HG03139 (cell line): ENCODE results near the gene RAB17.

ENCODE experiments used
- ATAC-seq: cut with Tn5 transposase; IDR thresholded peaks from one replicate; pipeline ENCODE4 v1.9.1; 2021; ENCODE audit not compliant: unreplicated experiment

RAB17 gene

DNA sequence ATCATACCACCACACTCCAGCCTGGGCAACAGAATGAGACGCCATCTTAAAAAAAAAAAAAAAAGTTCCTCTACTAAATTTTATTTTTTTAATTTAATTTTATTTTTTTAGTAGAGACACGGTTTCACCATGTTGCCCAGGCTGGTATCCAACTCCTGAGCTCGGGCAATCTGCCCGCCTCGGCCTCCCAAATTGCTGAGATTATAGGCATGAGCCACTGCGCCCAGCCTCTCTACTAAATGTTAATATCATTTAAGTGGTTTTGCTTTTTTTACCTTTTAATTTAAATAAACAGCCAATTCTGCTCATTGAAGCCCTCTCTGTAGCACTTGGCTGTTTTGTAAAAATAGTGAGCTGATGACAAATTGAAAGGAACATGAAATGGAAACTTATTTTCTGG is 9.2 kb downstream of the RAB17 start:
- no peak for ATAC-seq

DNA sequence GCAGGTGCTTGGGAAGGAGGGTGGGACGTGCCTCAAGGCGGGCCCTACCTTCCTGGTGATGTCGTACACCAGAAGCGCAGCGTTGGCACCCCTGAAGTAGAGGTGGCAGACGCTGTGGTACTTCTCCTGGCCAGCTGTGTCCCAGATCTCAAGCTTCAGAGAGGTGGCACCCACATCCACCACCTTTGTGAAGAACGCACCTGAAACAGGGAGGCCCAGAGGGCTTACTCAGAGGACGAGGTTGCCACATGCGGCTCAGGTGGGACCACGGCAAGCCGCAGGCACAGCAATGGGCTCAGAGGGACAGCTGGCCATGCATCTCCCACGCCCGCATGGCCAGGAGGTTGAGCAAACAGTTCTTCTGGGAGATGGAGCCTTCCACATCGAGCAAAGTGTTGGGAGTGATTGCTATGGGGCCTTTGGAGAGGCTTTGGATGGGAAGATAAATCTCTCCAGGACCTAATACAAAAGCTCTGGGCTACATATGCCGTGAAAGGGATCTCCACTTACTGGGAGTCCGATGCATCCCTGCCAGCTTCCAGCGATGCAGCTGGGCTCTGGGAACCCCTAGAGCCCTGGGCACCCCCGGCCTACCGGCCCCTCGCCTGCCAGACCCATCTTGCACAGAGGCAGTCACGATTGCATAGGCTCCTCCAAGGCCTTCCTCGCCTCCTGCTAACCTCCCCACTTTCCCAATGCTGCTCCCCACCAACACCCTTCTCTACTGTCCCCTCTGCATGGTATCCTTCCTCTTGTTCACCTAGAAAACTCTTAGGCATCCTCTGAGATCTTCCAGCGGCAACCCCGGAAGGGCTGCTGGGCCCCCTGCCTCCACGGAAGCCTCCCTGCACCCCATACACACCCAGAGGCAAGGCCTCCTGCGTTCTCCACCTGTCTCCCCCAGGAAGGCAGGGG is 12.3 kb downstream of the RAB17 start:
- ATAC-seq = no peak

DNA sequence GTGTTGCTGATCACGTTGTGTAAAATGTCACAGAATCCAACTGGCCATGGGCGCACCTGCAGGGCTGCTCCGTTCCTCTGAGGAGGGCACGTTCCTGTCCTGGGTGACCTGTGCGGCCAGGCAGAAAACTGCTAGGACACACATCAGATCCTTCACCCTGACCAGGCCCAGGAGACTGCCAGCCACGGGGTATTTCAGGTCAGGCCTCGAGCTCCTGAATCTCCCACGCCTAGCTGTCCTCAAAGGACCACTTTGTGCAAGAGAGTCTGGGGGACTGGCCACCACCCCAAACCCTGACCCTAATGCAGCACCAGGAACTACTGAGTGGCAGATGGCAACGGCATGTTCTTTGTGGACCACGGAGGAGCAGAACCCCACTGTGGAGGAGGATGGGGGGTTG is 13.1 kb downstream of the RAB17 start:
- no peak for ATAC-seq

DNA sequence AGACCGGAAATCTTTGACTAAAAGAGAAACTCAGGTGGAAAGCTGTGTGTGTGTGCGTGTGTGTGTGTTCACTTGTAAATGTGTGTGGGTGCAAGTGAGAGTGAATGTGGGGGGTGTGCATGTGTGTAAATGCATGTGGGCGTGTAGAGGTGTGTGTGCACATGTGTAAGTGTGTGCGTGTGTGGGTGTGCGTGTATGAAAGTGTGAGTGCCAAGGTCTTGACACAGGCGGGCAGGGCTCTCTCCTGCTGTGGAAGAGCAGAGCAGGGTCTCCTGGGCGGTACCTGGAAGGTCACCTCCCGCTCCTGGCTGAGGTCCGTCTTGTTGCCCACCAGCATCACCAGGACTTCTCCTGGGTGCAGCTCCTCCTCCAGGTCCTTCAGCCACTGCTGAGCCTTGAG is 13.6 kb downstream of the RAB17 start:
- ATAC-seq = no peak

DNA sequence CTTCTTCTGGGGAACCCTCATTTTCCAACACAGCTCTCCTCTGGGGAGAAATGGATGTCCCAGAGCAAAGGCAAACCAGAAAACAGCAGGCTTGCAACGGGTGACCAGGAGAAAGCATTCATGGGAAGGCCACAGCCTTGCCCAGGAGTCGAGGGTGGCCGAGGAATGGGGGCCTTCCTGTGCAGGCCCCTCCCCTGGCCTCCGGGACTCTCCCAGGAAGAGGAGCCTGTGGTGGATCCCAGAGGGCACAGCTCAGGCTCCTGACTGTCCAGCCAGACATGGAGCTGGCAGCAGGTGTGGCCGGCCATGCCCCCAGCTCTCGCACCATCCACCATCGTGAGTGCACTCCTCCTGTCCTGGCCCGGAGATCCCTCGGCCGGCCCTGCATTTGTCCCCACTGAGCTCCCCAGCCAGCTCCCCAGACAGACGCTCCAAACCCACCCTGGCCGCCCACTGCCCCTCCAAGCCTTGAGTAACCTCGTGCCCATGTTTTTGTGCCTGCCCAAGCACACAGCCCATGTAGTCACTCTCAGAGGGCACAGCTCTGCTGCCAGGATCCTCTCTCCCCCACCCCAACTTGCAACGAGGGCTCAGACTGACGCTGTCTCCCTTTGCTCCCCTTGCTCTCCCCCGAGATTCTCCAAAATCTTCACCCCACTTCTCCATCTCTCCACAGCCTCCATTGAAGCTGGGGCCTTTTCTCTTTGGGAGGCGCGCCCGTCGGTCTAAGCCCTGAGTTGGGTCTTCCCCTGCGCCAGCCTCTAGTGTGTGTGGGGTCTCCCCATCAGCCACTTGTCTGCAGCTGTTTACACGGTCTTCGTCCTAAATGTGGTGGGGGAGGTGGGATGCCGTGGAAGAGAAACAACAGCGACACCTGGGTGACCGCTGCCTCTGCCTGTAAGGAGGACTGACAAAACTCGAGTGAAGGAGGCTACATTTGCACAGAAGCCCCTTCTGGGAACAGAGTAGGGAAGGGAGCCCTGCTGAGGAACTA is 14.4 kb downstream of the RAB17 start:
- no peak for ATAC-seq

DNA sequence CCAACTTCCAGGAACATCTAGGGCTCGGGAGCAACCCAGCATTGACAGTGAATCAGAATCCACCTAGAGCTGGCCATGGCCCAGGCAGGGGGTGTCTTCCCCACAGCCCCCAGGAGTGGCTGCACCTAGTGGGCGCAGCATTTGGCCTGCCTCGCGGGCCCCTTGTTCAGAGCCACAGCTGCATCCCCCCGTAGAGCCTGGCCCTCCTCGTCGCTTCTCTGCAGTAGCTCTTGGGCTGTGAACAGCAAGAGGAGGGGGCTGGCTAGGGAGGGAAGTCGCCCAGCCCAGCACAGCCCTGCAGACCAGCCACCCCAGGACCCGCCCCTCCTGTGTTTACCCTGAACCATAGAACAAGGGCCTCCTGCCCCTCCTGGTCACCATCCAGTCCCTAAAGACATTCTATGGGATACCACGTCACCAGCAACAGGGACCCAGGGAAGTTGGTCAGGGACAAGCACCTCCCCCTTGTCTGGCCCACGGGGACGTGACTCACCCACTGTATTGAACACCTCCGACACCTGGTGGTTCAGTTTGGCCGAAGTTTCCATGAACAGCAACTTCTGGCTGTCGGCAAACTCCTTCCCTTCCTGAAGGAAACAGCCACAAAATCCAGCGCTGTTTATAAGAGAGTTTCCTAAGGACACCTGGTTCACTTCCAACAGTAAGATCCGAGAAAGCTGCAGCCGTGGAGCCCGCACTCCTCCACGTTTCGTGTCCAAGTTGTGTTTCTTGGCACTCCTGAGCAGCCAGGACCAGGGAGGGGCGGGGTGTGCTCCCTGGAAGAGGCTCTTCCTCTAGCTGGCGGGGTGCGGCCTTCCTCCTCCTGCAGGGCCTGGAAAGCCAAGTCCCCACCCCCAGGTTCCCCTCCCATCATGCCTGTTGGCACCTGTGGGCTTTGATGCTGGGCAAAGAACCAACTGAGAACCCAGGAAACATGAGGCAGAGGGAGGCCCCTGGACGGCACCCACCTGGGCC is 15.4 kb downstream of the RAB17 start:
- no peak for ATAC-seq

DNA sequence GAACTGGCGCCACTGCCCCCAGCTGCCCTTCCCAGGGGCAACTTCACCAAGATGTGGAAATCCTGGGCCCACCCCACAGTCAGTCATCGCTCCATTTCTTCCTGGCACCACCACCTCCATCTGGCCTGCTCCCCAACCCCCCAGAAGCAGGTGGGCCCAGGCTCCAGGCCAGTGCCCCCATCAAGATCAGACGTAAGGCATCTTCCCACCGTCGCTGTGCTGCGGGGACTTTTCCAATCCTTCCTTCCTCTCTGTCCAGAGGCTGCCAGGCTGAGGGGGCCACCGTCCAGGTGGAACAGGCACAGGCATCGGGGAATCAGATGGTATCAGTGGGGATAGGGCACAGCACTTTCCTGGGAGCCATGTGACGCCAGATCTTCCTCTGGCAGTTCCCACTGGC is 16.1 kb downstream of the RAB17 start:
- ATAC-seq = no peak

DNA sequence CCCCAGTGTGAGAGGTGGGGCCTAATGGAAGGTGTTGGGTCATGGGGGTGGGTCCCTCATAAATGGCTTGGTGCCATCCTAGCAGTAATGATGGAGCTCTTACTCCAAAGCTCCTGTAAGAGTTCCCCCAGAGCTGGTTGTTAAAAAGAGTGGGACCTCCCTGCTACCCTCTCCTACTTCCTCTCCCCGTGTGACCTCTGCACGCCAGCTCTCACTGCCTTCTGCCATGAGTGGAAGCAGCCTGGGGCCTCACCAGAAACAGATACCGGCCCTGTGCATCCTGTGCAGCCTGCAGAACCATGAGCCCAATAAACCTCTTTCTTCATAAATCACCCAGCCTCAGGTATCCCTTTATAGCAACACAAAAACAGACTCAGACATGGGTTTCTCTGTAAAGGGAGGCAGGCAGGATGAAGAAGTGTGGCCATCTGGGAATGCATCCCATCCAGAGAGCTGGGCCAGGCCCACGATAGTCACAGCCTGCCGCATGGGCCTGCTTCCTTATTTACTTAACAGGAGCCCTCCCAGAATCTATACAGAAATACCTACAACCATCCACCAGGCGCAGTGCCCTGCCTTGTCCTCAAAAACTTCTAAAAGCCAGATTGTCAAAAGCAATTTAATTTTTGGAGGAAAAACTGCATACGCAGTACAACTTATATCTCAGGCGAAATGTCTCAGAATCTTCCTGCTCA is 16.7 kb downstream of the RAB17 start:
- no peak for ATAC-seq

DNA sequence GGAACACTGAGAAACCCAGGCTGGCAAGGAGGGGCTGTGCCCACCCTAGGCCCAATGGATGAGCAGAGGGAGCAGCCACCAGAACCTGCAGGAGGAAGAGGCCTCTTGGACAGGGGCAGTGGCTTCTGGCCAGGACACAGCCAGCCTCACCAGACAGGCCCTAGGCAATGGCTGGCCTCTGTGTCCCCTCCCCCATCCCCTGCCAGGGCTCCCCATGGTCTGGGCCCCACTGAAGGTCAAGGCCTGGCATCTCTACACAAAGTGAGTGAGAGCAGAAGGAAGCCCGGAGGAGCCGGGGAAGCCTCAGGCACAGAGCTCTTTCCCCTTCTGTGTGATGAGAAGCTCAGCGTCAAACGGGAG is 17.8 kb downstream of the RAB17 start:
- no peak for ATAC-seq

DNA sequence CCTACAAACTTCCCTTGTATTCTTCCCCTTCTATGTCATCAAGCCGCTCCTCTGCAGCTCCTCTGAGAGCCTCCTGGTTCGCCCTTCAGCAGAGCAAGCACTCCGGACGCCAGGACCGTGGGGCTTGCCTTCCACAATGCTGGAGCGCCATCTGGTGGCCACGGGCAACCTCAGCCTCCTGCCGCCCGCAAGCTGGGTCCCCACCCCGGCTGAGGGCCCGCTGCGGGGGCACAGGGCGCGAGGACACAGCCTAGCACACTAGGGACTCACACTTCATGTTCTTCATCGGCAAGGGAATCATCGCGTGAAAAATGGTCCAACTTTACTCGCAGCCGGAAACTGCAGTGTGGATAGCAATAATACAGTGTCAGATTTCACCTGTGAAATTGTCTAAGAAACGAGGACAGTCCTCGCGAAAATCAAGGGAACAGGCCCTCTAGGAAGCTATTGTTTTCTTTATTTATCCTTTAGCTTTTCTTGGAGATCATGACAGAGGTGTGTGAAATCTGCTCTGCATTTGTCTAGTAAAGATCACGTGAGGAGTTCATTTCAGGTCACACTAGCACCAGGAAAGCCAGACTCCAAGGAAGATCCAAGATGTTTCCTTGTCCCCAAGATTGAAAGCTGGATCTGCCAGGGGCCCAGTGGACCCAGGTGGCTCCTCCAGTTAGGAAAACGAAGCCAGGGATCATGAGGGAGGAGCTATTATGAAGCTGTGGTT is 18.4 kb downstream of the RAB17 start:
- ATAC-seq = peak; percentile 80

DNA sequence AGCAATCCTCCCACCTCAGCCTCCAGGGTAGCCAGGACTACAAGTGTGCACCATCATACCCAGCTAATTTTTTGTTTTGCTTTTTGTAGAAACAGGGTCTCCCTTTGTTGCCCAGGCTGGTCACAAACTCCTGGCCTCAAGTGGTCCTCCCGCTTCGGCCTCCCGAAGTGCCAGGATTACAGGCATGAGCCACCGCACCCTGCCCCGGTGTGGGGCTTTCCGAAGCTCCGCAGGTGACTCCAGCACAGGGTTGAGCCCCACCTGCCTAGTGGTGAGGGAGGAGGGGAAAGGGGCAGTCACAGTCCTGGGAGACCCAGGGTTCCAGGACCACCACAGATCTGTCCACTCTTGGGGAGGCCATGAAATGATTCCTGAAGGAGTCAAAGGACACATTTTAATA is 19.0 kb downstream of the RAB17 start:
- no peak for ATAC-seq

DNA sequence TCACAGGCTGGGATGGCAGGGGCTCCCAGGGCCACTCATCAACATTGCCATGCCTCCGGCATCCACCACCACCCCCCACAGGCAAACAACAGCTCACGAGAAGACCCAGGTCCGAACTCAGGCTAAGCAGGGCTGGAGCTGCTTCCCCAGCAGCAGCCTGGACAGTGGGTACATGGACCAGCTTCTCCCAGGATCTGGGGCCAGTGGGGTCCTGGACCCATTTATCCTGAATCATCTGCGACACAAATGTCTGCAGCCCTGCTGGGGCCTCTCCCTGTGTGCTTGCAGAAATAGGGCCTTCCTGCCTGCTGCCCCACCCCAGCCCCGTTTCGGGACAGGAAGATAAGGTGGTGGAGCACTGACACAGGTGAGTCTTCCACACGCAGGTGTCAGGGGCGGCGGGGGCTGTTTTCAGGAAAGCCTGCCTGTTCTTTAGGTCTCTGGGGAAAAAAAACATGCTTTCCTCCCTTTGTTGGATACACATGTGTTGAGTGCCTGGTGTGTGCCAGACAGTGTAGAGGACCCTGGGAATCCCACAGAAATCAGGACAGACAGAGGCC is 19.7 kb downstream of the RAB17 start:
- no peak for ATAC-seq

DNA sequence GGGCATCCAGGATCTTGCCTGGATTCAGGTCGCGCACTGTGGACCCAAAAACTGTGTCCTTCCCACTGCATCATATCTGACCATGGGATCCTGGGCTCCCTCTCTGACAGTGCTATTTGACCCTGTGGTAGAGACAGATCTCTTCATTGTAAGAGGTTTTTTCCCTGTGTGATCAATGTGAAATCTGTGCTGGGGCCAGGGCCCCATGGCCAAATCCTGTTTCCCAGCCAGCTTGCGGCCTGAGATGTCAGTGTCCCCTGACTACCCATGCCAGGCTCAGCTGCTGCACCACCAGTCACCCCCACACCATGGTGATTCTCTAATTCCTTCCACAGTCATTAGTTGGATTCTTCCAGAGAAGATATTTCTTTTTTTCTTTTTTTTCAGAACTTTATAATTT is 20.6 kb downstream of the RAB17 start:
- ATAC-seq = no peak

DNA sequence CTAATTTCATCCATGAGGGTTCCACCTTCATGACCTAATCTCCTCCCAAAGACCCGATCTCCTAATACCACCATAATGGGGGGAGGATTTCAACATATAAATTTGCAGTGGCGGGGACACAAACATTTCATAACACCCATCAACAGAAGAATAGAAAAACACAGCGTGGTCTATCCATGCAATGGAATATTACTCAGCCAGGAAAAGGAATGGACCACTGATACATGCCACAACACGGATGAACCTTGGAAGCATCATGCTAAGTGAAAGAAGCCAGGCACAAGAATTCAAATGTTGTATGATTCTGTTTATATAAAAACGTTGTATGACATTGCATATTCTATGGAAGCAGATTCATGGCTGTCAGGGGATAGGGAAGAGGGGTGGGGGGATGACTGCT is 21.5 kb downstream of the RAB17 start:
- ATAC-seq = no peak

DNA sequence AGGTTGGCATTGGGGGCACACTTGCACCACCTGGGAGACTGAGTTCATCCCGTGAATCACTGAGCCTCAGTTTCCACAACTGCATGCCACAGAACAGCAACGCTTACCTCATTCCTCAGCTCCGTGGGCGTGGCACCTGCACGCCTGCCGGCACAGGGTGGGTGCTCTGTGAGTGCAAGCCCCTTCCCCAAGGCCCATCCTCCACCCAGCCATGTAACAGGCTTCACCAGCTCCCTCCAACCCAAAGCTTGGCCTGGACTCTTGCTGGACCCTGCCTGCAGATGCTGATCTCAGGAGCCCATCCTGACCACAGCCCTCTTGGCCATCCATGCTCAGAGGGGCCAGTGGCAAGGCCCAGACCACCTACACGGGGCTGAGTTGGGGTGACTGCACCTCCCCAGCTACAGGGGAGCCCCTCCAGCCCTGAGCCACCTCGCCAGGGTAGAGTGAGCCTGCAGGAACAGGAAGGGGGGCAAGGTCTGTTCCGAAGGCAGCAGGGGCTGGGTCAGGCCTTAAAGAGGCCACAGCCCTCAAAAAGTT is 22.3 kb downstream of the RAB17 start:
- ATAC-seq = no peak

DNA sequence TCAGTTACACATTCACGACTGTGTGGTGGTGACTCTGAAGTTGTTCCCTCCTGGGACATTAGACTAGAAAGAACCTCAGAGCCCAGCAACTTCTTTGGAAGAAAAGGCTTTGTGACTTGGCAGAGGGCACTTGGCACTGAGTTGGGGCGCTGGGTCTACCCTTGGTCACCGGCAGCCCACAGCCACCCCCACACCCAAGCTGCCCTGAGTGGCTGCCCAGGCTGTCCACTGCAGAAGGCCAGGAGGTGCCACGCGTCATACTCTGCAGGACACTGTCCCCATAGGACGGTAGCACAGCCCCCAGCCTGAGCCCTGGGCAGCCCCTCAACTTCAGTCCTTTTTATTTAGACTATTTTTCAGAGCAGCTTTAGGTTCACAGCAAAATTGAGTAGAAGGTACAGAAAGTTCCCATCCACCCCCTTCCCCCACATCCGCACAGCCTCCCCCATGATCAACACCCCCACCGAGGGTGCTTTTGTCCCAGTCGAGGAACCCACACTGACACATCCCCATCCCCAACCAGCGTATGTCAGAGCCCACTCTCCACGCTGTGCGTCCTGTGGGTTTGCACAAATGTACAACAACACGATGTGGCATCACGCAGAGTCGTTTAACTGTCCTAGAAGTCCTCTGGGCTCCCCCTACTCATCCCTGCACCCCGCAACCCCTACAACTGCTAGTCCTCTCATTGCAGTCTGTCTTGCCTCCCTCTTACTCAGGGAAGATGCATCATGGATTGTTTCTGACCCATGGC is 23.1 kb downstream of the RAB17 start:
- no peak for ATAC-seq

DNA sequence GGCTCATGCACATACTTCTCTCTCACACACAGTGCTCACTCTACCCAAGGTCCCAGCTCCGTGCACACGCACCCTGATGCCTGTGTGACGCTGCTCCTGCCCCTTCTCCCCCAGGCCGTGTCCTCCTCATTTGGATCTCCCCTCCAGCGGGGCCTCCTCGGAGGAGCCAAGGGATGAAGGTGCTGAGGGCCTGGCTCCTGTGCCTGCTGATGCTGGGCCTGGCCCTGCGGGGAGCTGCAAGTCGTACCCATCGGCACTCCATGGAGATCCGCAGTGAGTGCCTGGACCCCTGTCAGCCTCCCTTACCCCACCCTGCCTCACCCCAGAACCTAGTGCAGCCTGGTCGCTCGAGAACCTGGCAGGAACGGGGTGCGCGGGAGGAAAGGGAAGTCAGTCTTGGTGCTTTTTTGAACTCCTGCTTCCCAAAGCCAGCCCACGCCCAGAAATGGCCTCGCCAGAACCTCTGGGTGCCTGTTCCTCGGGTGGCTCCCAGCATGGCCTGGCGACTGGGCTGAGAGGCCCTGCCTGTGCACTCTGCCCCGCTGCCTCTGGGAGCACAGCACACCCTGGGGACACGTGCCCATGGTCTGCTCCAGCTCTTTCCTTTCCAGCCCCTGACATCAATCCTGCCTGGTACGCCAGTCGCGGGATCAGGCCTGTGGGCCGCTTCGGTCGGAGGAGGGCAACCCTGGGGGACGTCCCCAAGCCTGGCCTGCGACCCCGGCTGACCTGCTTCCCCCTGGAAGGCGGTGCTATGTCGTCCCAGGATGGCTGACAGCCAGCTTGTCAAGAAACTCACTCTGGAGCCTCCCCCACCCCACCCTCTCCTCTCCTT is 23.9 kb downstream of the RAB17 start, which contains the start of gene PRLH:
Gene PRLH, plus strand, starts transcription at position 174 of the 835 bp plus-strand sequence. Its CDS starts 0 bp downstream, at position 174.
- ATAC-seq = no peak
